SK-N-SH (cell line): ENCODE data around the gene JAG2. TPM values are rescaled to one million over a fixed set of nuclear protein-coding genes. Genes with fewer than 3 reads are reported as not detected.
A peak's percentile ranks its signal among the peaks of the same experiment; 100 is the strongest.

Experiments used
- CTCF ChIA-PET: fragments of 300-600, 350-600 bp; formaldehyde crosslinking; extraction: SDS; loops from one replicate; lab custom pipeline; 2021; lab: Yijun Ruan, JAX
- POLR2A ChIA-PET: fragments of 350-600 bp; sonication (Branson Sonifier 250); formaldehyde crosslinking; extraction: SDS; loops from one replicate; lab custom pipeline; 2020; ENCODE audit warnings: antibody characterized with exemption, inconsistent platforms; lab: Yijun Ruan, JAX
- DNase-seq: peaks from one replicate; pipeline ENCODE4 v3.0.0; 2012
- H2AFZ ChIP-seq: fragments of 200-600 bp; sonication (generic); 2 replicates; pipeline ENCODE4 v1.8.1; 2016; ENCODE audit warnings: antibody characterized with exemption, mild to moderate bottlenecking, low read depth
- H3F3A ChIP-seq: fragments of 200-600 bp; sonication (generic); replicated peaks from 2 replicates; pipeline ENCODE3; 2016; ENCODE audit warnings: antibody characterized with exemption, mild to moderate bottlenecking; ENCODE audit not compliant: insufficient read depth
- H3K27ac ChIP-seq, 2 experiments: fragments of 200-500 bp in 1 of 2; fragments of 200-600 bp in 1 of 2; sonication (Bioruptor generic) in 1 of 2; sonication (generic), shearing (Covaris generic) in 1 of 2; 2 replicates each; pipeline versions ENCODE4 v1.5.1 to v1.6.1; 2014 to 2016; ENCODE audit warnings: low read depth in 2 of 2, inconsistent platforms in 1 of 2, low read length in 1 of 2, mild to moderate bottlenecking in 1 of 2, mixed read lengths in 1 of 2
- H3K27me3 ChIP-seq: fragments of 200-600 bp; sonication (generic), shearing (Covaris generic); 2 replicates; pipeline ENCODE4 v1.6.1; 2016; ENCODE audit warnings: mixed run types; ENCODE audit not compliant: insufficient read depth
- H3K36me3 ChIP-seq, 2 experiments: fragments of 200-500 bp in 1 of 2; fragments of 200-600 bp in 1 of 2; sonication (Bioruptor generic) in 1 of 2; sonication (generic) in 1 of 2; replicated peaks in 1 of 2; 2 replicates each; pipeline versions ENCODE3 to v1.5.1; 2014 to 2016; ENCODE audit warnings: low read length in 1 of 2, mild to moderate bottlenecking in 1 of 2; ENCODE audit not compliant: insufficient read depth in 2 of 2, control insufficient read depth in 1 of 2
- H3K4me1 ChIP-seq, 2 experiments: fragments of 200-500 bp in 1 of 2; fragments of 200-600 bp in 1 of 2; sonication (Bioruptor generic) in 1 of 2; sonication (generic), shearing (Covaris generic) in 1 of 2; 2 replicates each; pipeline versions ENCODE4 v1.5.1 to v1.6.1; 2014 to 2016; ENCODE audit warnings: low read depth in 1 of 2, low read length in 1 of 2, mixed run types in 1 of 2; ENCODE audit not compliant: insufficient read depth in 2 of 2, control insufficient read depth in 1 of 2
- H3K4me2 ChIP-seq: fragments of 200-600 bp; sonication (generic), shearing (Covaris generic); 2 replicates; pipeline ENCODE4 v1.6.1; 2017; ENCODE audit warnings: mixed run types
- H3K4me3 ChIP-seq, 2 experiments: fragments of 200-500 bp in 1 of 2; fragments of 200-600 bp in 1 of 2; sonication (Bioruptor generic) in 1 of 2; sonication (generic), shearing (Covaris generic) in 1 of 2; 2 replicates each; pipeline versions ENCODE4 v1.5.1 to v1.8.1; 2014 to 2016; ENCODE audit warnings: low read depth in 2 of 2, inconsistent platforms in 1 of 2, low read length in 1 of 2, mild to moderate bottlenecking in 1 of 2, mixed read lengths in 1 of 2, moderate library complexity in 1 of 2
- H3K79me2 ChIP-seq: fragments of 200-600 bp; sonication (generic); 2 replicates; pipeline ENCODE4 v1.8.1; 2017; ENCODE audit warnings: mild to moderate bottlenecking; ENCODE audit not compliant: insufficient read depth
- H3K9ac ChIP-seq: fragments of 200-600 bp; sonication (generic); 2 replicates; pipeline ENCODE4 v1.6.1; 2017; ENCODE audit warnings: mixed run types
- H3K9me2 ChIP-seq: fragments of 200-600 bp; sonication (generic); 2 replicates; pipeline ENCODE4 v1.6.1; 2017; ENCODE audit warnings: mixed run types
- H3K9me3 ChIP-seq: fragments of 200-600 bp; sonication (generic); 2 replicates; pipeline ENCODE4 v1.6.1; 2017; ENCODE audit warnings: mixed run types, mild to moderate bottlenecking, moderate library complexity
- H4K20me1 ChIP-seq: fragments of 200-600 bp; sonication (generic); 2 replicates; pipeline ENCODE4 v1.6.1; 2017; ENCODE audit warnings: mild to moderate bottlenecking, mixed run types; ENCODE audit not compliant: insufficient read depth
- CHD2 ChIP-seq: fragments of 150-350 bp; IDR thresholded peaks from 2 replicates; pipeline ENCODE4 v1.6.1; 2018; ENCODE audit warnings: low read length; ENCODE audit not compliant: partially characterized antibody
- ELF1 ChIP-seq: IDR thresholded peaks from 2 replicates; pipeline ENCODE4 v1.4.0; 2012
- FOSL2 ChIP-seq: IDR thresholded peaks from 2 replicates; pipeline ENCODE4 v1.4.0; 2012; ENCODE audit warnings: low read depth, mild to moderate bottlenecking, moderate library complexity, borderline replicate concordance
- FOXJ3 ChIP-seq: sonication (generic); formaldehyde crosslinking; IDR thresholded peaks from 2 replicates; pipeline ENCODE4 v1.5.1; 2020; ENCODE audit warnings: mild to moderate bottlenecking, missing genetic modification reagents
- GABPA ChIP-seq: IDR thresholded peaks from 2 replicates; pipeline ENCODE4 v1.4.0; 2012; ENCODE audit warnings: low read depth, mild to moderate bottlenecking
- GATA2 ChIP-seq: sonication (generic); formaldehyde crosslinking; IDR thresholded peaks from 2 replicates; pipeline ENCODE4 v1.5.0; 2020; ENCODE audit warnings: mild to moderate bottlenecking, missing genetic modification reagents
- JUND ChIP-seq: IDR thresholded peaks from 2 replicates; pipeline ENCODE4 v1.4.0; 2012
- MEF2A ChIP-seq: IDR thresholded peaks from 2 replicates; pipeline ENCODE4 v1.4.0; 2012; ENCODE audit warnings: low read depth, borderline replicate concordance
- MXI1 ChIP-seq: IDR thresholded peaks from 2 replicates; pipeline ENCODE4 v1.6.1; 2012; ENCODE audit warnings: mild to moderate bottlenecking, low read depth, low read length, improper control_type of control experiment
- NRF1 ChIP-seq: IDR thresholded peaks from 2 replicates; pipeline ENCODE4 v1.6.1; 2012; ENCODE audit warnings: low read depth, mild to moderate bottlenecking, low read length
- RAD21 ChIP-seq: IDR thresholded peaks from 2 replicates; pipeline ENCODE4 v1.6.1; 2012; ENCODE audit warnings: mild to moderate bottlenecking, low read length
- RCOR1 ChIP-seq: fragments of 150-350 bp; IDR thresholded peaks from 2 replicates; pipeline ENCODE4 v1.6.1; 2017; ENCODE audit warnings: antibody characterized with exemption, low read length
- RFX5 ChIP-seq: IDR thresholded peaks from 2 replicates; pipeline ENCODE4 v1.6.1; 2012; ENCODE audit warnings: mild to moderate bottlenecking, improper control_type of control experiment, low read length
- RXRA ChIP-seq: IDR thresholded peaks from 2 replicates; pipeline ENCODE4 v1.4.0; 2012; ENCODE audit warnings: low read depth, mild to moderate bottlenecking, borderline replicate concordance
- SIN3A ChIP-seq: IDR thresholded peaks from 2 replicates; pipeline ENCODE4 v1.6.1; 2012; ENCODE audit warnings: low read depth, mild to moderate bottlenecking, low read length, moderate library complexity, borderline replicate concordance
- SMC3 ChIP-seq: IDR thresholded peaks from 2 replicates; pipeline ENCODE4 v1.6.1; 2012; ENCODE audit warnings: low read depth, low read length, improper control_type of control experiment
- TEAD4 ChIP-seq: IDR thresholded peaks from 2 replicates; pipeline ENCODE4 v1.4.0; 2012; ENCODE audit warnings: mild to moderate bottlenecking, borderline replicate concordance; ENCODE audit not compliant: insufficient read depth
- WGBS: methylation state at CpG from one replicate; pipeline ENCODE4 v1.1.6; 2017; ENCODE audit warnings: low lambda C conversion rate; 5-methylcytosine and 5-hydroxymethylcytosine counted together
- polyA plus RNA-seq, 3 experiments: library from polyadenylated mRNA; depleted of rRNA; stranded (reverse); fragments of >200 nt; gene quantifications; 2 replicates each; pipeline ENCODE4 v1.2.3, GENCODE V29; 2012
- TF ChIP-seq, protein P1 (sequence below): fragments of 200-600 bp; sonication (generic); IDR thresholded peaks from 2 replicates; pipeline ENCODE4 v1.6.1; 2017; ENCODE audit warnings: antibody characterized with exemption, mild to moderate bottlenecking, moderate library complexity
- TF ChIP-seq, protein P2 (sequence below): fragments of 150-350 bp; IDR thresholded peaks from 2 replicates; pipeline ENCODE4 v1.6.1; 2016; ENCODE audit warnings: mild to moderate bottlenecking, low read depth, low read length

JAG2 gene
- polyA plus RNA-seq, 1 of the 3 experiments (the other 2 are of a cell fraction), result 1.7 TPM

DNA sequence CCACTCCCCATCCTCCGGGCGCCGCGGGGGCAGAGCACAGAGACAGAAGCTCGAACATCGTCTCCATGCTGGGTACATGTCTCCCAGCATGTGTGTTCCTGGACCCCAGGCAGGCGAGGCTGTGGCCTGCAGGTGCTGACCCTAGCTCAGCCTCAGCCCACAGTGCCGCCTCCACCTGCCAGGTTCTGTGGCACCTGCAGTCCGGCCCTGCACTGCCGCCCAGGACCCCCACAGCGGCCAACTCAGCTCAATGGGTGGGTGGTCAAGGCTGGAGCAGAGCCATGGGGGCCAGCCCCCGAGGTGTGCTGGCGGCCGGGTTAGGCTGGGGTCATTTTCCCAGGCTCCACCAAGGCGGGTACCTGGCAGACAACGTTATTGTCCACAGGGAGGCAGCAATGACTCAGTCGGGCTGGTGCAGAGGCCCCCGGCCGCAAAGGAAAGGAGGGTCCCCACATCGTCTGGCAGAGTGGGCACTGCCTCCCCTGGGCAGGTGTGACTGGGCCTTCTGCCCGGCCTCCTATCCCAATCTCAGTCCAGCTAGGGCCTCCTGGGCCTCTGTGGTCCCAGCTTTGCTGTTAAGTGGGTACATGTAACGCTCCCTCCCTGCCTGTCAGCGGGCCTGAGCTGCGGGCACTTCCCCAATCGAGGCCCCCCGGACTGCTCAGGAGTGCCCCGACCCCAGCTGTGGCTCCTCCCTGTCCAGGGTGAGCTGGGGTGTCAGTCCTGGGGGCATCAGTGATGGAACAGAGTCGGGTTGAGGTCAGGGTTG is 32.8 kb upstream of the JAG2 start:
- H3K4me1 ChIP-seq, result peaks cover 0 to 59% of the 10 kb centered on the region in 2 experiments; a peak in 1 of 4 replicates
- H3K36me3 ChIP-seq, result no peaks in the 10 kb centered on the region
- H3K9me2 ChIP-seq, result no peaks in the 10 kb centered on the region
- no peaks in the 10 kb centered on the region for H3F3A ChIP-seq
- no peak for DNase-seq
- H3K4me3 ChIP-seq, result no peak overlapping the region
- POLR2A ChIA-PET, result no interaction called here
- H3K79me2 ChIP-seq, result no peaks in the 10 kb centered on the region
- H2AFZ ChIP-seq, result no peak overlapping the region
- H3K9me3 ChIP-seq, result no peaks in the 10 kb centered on the region
- CTCF ChIA-PET, result interaction anchor here (0.5 to 2.6 kb wide), 22 partner anchors 8 to 288 kb away, joined by 3 to 10 read pairs (median 4); partner anchors contain the start of gene BTBD6
- no peak overlapping the region for H3K4me2 ChIP-seq
- WGBS, result 77% methylated on average over 10 of the region's 28 CpGs
- no peaks in the 10 kb centered on the region for H3K27me3 ChIP-seq
- H3K9ac ChIP-seq, result no peak overlapping the region
- H4K20me1 ChIP-seq, result no peaks in the 10 kb centered on the region
- TF ChIP-seq SMC3 (peak; percentile 24; the same call in 1 of the 2 replicates), RAD21 (peak; percentile 36; the same call in 1 of the 2 replicates), FOXJ3 (CRISPR knock-in tag) (no peak)
- TF ChIP-seq, all 33 proteins: peak for 2
- no peak overlapping the region; a peak in 1 of 4 replicates for H3K27ac ChIP-seq

DNA sequence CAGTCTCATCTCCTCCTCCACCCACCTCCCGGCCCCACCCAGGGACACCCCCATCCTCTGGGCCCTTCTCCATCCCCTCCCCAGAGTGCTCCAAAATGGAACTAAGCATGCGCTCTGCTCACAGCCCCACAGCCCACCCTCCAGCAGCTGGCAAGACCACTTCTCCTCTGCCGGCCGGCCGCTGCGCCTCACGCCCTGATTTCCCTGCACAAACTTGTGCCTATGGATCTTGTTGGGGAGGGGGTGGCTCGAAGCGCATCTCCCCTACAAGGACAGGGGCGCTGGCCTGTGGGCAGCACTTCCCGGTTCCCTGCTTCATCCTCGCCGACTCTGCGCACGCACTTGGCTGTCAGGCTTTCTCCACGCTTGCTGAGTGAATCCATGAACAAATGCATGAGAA is 32.1 kb upstream of the JAG2 start:
- Histone ChIP-seq H3K79me2 (no peaks in the 10 kb centered on the region), H3K4me2 (no peak overlapping the region), H3K4me1 (peaks cover 0 to 53% of the 10 kb centered on the region in 2 experiments; a peak in 1 of 4 replicates)
- 74% methylated on average over 14 of the region's 16 CpGs for WGBS
- no peak for TF ChIP-seq NRF1
- no peak for TF ChIP-seq SMC3
- no peak for TF ChIP-seq GATA2 (CRISPR knock-in tag)
- no peak for TF ChIP-seq ELF1
- TF ChIP-seq TEAD4, result no peak
- TF ChIP-seq RXRA, result no peak
- TF ChIP-seq RCOR1, result no peak
- no peak for TF ChIP-seq FOXJ3 (CRISPR knock-in tag)
- TF ChIP-seq MEF2A, result no peak
- no peak for TF ChIP-seq MXI1
- TF ChIP-seq CHD2, result no peak
- no peak for TF ChIP-seq GABPA
- TF ChIP-seq FOSL2, result no peak
- no peak for TF ChIP-seq SIN3A
- no peak for TF ChIP-seq RFX5
- no peak for TF ChIP-seq RAD21
- TF ChIP-seq, protein P1, sequence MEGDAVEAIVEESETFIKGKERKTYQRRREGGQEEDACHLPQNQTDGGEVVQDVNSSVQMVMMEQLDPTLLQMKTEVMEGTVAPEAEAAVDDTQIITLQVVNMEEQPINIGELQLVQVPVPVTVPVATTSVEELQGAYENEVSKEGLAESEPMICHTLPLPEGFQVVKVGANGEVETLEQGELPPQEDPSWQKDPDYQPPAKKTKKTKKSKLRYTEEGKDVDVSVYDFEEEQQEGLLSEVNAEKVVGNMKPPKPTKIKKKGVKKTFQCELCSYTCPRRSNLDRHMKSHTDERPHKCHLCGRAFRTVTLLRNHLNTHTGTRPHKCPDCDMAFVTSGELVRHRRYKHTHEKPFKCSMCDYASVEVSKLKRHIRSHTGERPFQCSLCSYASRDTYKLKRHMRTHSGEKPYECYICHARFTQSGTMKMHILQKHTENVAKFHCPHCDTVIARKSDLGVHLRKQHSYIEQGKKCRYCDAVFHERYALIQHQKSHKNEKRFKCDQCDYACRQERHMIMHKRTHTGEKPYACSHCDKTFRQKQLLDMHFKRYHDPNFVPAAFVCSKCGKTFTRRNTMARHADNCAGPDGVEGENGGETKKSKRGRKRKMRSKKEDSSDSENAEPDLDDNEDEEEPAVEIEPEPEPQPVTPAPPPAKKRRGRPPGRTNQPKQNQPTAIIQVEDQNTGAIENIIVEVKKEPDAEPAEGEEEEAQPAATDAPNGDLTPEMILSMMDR, result no peak
- TF ChIP-seq, protein P2, sequence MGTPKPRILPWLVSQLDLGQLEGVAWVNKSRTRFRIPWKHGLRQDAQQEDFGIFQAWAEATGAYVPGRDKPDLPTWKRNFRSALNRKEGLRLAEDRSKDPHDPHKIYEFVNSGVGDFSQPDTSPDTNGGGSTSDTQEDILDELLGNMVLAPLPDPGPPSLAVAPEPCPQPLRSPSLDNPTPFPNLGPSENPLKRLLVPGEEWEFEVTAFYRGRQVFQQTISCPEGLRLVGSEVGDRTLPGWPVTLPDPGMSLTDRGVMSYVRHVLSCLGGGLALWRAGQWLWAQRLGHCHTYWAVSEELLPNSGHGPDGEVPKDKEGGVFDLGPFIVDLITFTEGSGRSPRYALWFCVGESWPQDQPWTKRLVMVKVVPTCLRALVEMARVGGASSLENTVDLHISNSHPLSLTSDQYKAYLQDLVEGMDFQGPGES, result no peak
- no peak for TF ChIP-seq JUND
- TF ChIP-seq, all 33 proteins: peak for 0
- DNase-seq, result no peak
- ChIA-PET CTCF (interaction anchor here (0.7 to 2.4 kb wide), 15 partner anchors 9 to 289 kb away, joined by 3 to 10 read pairs (median 6); partner anchors contain the start of gene BTBD6), POLR2A (no interaction called here)
- Histone ChIP-seq H3F3A (no peaks in the 10 kb centered on the region), H3K9me2 (no peaks in the 10 kb centered on the region), H3K36me3 (no peaks in the 10 kb centered on the region), H3K27ac (no peak overlapping the region), H3K9ac (no peak overlapping the region), H3K9me3 (no peaks in the 10 kb centered on the region), H2AFZ (no peak overlapping the region), H4K20me1 (no peaks in the 10 kb centered on the region), H3K4me3 (no peak overlapping the region), H3K27me3 (no peaks in the 10 kb centered on the region)
